NT2/D1 (cell line): Measurements from ENCODE around the gene LARGE1.

Source experiments
- SUZ12 ChIP-seq: IDR thresholded peaks from 2 replicates; pipeline ENCODE4 v1.6.1; 2011; ENCODE audit not compliant: insufficient read length, insufficient read depth; ENCODE audit errors: extremely low read depth
- YY1 ChIP-seq: IDR thresholded peaks from 2 replicates; pipeline ENCODE4 v1.6.1; 2011; ENCODE audit not compliant: insufficient read length, insufficient read depth
- ZNF274 ChIP-seq: IDR thresholded peaks from 2 replicates; pipeline ENCODE4 v1.6.1; 2011; ENCODE audit warnings: mild to moderate bottlenecking, low read depth, low read length

- no peak for TF ChIP-seq ZNF274
- TF ChIP-seq YY1: no peak
- no peak for TF ChIP-seq SUZ12
These were observed 61.0 kb downstream of the LARGE1 start for GRCh38 chr22:33859311-33859710.
